Esophagus muscularis mucosa (tissue), 3 donors: ENCODE data around the gene TRIM33.

ENCODE experiments used
- CTCF ChIP-seq, 3 experiments: fragments of 200-600 bp in 2 of 3; fragments of 450-650 bp in 1 of 3; sonication (generic) in 2 of 3; IDR thresholded peaks; one replicate each; pipeline ENCODE4 v1.5.1; 2017 to 2019; ENCODE audit warnings: antibody characterized with exemption in 3 of 3, mild to moderate bottlenecking in 2 of 3, moderate library complexity in 1 of 3
- POLR2AphosphoS5 ChIP-seq, 2 donors: sonication (generic); formaldehyde crosslinking; IDR thresholded peaks; one replicate each; pipeline ENCODE4 v1.6.1; 2017; ENCODE audit warnings: antibody characterized with exemption in 2 of 2

- no peak for TF ChIP-seq POLR2AphosphoS5 (IDR thresholded peaks at IDR 0.05)
- no peak for TF ChIP-seq CTCF (IDR thresholded peaks at IDR 0.05)
These were observed 87.5 kb downstream of the TRIM33 start for GRCh38 chr1:114423455-114423854.
